OCI-LY3 (cell line): ENCODE data around the gene LMO3.

Source experiments
- EZH2phosphoT487 ChIP-seq: fragments of 200-600 bp; shearing (Covaris generic); IDR thresholded peaks from 2 replicates; pipeline ENCODE4 v1.6.1; 2018; ENCODE audit warnings: antibody characterized with exemption, mixed run types, low read depth
- TF ChIP-seq, protein P1 (sequence below): fragments of 200-600, 300-600 bp; sonication (generic); IDR thresholded peaks from 2 replicates; pipeline ENCODE4 v1.5.1; 2014; ENCODE audit warnings: antibody characterized with exemption, low read length, low read depth

DNA sequence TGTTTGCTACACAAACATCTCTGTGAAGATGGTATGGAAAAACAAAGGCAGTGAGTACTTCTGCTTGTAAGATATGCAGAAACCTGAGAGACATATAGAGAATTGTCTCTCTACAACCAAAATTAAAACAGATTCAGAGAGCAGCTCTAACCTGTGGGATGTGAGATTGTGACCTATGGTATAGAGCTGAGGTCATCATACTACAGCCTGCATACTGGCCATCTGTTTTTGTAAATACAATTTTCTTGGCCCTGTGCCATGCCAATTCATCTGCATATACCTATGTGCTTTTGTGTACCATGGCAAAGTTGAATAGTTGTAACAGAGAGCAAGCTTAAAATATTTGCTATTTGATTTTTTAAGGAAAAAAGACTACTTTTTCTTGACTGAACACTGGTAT is 99.6 kb downstream of the LMO3 start:
- TF ChIP-seq, protein P1, sequence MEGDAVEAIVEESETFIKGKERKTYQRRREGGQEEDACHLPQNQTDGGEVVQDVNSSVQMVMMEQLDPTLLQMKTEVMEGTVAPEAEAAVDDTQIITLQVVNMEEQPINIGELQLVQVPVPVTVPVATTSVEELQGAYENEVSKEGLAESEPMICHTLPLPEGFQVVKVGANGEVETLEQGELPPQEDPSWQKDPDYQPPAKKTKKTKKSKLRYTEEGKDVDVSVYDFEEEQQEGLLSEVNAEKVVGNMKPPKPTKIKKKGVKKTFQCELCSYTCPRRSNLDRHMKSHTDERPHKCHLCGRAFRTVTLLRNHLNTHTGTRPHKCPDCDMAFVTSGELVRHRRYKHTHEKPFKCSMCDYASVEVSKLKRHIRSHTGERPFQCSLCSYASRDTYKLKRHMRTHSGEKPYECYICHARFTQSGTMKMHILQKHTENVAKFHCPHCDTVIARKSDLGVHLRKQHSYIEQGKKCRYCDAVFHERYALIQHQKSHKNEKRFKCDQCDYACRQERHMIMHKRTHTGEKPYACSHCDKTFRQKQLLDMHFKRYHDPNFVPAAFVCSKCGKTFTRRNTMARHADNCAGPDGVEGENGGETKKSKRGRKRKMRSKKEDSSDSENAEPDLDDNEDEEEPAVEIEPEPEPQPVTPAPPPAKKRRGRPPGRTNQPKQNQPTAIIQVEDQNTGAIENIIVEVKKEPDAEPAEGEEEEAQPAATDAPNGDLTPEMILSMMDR = no peak
- TF ChIP-seq EZH2phosphoT487 = no peak
